ENCODE results near the gene IPO7. TPM values are rescaled to one million over a fixed set of nuclear protein-coding genes. Genes with fewer than 3 reads are reported as not detected.
A peak's percentile ranks its signal among the peaks of the same experiment; 100 is the strongest.

Gene IPO7
- total and polyA plus RNA-seq, 10 of the 15 experiments (the other 5 are each of a cell fraction or from before 2014, with no cell fraction given) = 5.0 to 51.4 (median 30.6) TPM

- TF ChIP-seq, protein P1, sequence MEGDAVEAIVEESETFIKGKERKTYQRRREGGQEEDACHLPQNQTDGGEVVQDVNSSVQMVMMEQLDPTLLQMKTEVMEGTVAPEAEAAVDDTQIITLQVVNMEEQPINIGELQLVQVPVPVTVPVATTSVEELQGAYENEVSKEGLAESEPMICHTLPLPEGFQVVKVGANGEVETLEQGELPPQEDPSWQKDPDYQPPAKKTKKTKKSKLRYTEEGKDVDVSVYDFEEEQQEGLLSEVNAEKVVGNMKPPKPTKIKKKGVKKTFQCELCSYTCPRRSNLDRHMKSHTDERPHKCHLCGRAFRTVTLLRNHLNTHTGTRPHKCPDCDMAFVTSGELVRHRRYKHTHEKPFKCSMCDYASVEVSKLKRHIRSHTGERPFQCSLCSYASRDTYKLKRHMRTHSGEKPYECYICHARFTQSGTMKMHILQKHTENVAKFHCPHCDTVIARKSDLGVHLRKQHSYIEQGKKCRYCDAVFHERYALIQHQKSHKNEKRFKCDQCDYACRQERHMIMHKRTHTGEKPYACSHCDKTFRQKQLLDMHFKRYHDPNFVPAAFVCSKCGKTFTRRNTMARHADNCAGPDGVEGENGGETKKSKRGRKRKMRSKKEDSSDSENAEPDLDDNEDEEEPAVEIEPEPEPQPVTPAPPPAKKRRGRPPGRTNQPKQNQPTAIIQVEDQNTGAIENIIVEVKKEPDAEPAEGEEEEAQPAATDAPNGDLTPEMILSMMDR (IDR thresholded peaks at IDR 0.05 in 2 of 3, conservative IDR thresholded peaks at IDR 0.05 in 1 of 3; ENCODE audit: control insufficient read depth in 2 of 3, extremely low read depth in 1 of 3, insufficient read depth in 1 of 3, low read depth in 3 of 3, low read length in 3 of 3) = no peak
- TF ChIP-seq BCL3 (IDR thresholded peaks at IDR 0.05; ENCODE audit: borderline replicate concordance, insufficient read depth, low read depth, low read length, poor library complexity, severe bottlenecking) (peak; percentile 48), SMAD1 (IDR thresholded peaks at IDR 0.05; ENCODE audit: low read depth, partially characterized antibody) (no peak), JUNB (IDR thresholded peaks at IDR 0.05) (0 out of 2 replicates have a peak, but pooled peaks have one; percentile 16), POU2F2 (IDR thresholded peaks at IDR 0.05; ENCODE audit: borderline replicate concordance, low read depth, low read length) (peak; percentile 81; the same call in 2 of the 3 replicates), WRNIP1 (IDR thresholded peaks at IDR 0.05; ENCODE audit: borderline replicate concordance, low read depth, low read length) (no peak), BCLAF1 (IDR thresholded peaks at IDR 0.05) (no peak)
- TF ChIP-seq, protein P2, sequence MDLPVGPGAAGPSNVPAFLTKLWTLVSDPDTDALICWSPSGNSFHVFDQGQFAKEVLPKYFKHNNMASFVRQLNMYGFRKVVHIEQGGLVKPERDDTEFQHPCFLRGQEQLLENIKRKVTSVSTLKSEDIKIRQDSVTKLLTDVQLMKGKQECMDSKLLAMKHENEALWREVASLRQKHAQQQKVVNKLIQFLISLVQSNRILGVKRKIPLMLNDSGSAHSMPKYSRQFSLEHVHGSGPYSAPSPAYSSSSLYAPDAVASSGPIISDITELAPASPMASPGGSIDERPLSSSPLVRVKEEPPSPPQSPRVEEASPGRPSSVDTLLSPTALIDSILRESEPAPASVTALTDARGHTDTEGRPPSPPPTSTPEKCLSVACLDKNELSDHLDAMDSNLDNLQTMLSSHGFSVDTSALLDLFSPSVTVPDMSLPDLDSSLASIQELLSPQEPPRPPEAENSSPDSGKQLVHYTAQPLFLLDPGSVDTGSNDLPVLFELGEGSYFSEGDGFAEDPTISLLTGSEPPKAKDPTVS (IDR thresholded peaks at IDR 0.05; ENCODE audit: low read depth, low read length) = no peak
Observed at GRCh38 chr11:9363954-9364912, 20.2 kb upstream of the IPO7 start (continued).

All from GM12878 (cell line).